KMS-11 (cell line): ENCODE measurements around the gene GMPPA.

Experiments
- H2AFZ ChIP-seq: fragments of 200-600 bp; sonication (generic); 2 replicates; pipeline ENCODE4 v1.6.1; 2016; ENCODE audit warnings: antibody characterized with exemption, mixed run types, low read depth
- H3K27ac ChIP-seq: fragments of 200-600 bp; sonication (generic); 2 replicates; pipeline ENCODE4 v1.6.1; 2016; ENCODE audit warnings: mild to moderate bottlenecking, mixed run types
- H3K27me3 ChIP-seq: fragments of 200-600 bp; sonication (generic); 2 replicates; pipeline ENCODE4 v1.6.1; 2017; ENCODE audit warnings: mild to moderate bottlenecking, low read depth, mixed run types, moderate library complexity; ENCODE audit not compliant: insufficient read depth
- H3K36me3 ChIP-seq: fragments of 200-600 bp; sonication (generic); 2 replicates; pipeline ENCODE4 v1.6.1; 2017; ENCODE audit warnings: mild to moderate bottlenecking, mixed run types; ENCODE audit not compliant: insufficient read depth
- H3K4me1 ChIP-seq: fragments of 200-600 bp; sonication (generic); 2 replicates; pipeline ENCODE4 v1.6.1; 2016; ENCODE audit warnings: mild to moderate bottlenecking, low read depth, mixed run types; ENCODE audit not compliant: poor library complexity, severe bottlenecking
- H3K4me2 ChIP-seq: fragments of 200-600 bp; sonication (generic); 2 replicates; pipeline ENCODE4 v1.7.0; 2016; ENCODE audit warnings: mild to moderate bottlenecking, mixed run types
- H3K4me3 ChIP-seq: fragments of 200-600 bp; sonication (generic); IDR thresholded peaks from 2 replicates; pipeline ENCODE4 v1.6.1; 2017; ENCODE audit warnings: low read depth, low read length, mixed read lengths; ENCODE audit not compliant: insufficient read depth
- H3K79me2 ChIP-seq: fragments of 200-600 bp; sonication (generic); 2 replicates; pipeline ENCODE4 v1.6.1; 2016; ENCODE audit warnings: low read depth, mixed run types; ENCODE audit not compliant: insufficient read depth
- H3K9ac ChIP-seq: fragments of 200-600 bp; sonication (generic); 2 replicates; pipeline ENCODE4 v1.6.1; 2016; ENCODE audit warnings: mild to moderate bottlenecking, mixed run types
- H4K20me1 ChIP-seq: fragments of 200-600 bp; sonication (generic); 2 replicates; pipeline ENCODE4 v1.6.1; 2016; ENCODE audit warnings: mild to moderate bottlenecking, mixed run types; ENCODE audit not compliant: insufficient read depth
- CTCF ChIP-seq: fragments of 200-600 bp; sonication (generic); conservative IDR thresholded peaks from 2 replicates; pipeline ENCODE4 v1.6.1; 2017; ENCODE audit warnings: low read depth, mild to moderate bottlenecking, antibody characterized with exemption, low read length, moderate library complexity, mixed read lengths

The GMPPA gene

DNA sequence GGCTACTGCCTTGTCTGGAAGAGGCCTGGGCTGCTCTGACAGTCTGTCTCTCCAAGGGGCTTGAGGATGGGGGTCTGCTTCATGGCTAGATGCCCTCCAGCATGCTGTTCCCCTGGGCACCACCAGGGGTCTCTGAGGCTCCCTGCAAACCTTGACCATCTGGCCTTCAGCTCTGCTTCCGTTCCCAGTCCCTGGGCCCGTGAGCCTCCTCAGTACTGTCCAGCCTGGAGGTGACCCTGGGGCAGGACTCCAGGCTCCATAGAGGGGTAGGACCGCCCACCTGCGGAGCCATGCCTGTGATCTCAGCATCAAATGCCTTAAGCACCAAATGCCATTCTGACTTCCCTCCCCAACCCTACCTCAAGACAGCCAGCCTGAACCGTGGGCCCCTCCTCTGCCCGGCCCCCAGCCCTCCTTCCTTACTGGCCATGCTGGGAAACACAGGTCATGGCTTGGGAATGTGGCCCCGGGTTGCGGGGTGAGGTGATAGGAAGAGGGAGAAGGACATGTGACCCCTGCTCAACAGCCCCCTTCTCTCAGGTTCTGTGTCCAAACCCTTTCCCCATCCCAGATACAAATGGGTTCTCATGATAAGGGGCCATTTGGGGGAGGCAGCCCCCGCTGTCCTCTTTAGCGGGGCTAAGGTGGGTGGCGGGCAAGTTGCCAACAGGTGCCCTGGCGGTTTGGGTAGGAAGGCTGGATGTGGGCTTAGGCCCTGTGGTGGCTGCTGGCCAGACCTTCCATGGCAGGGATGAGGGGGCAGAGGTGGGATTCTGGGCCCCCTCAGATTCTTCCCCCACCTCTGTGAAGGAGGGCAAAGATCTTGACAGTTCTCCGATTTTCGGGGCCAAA lies 39.0 kb upstream of the GMPPA start:
- no peak overlapping the region for H3K27ac ChIP-seq
- peak overlapping the region; percentile 3; the same call in 1 of the 2 replicates for H2AFZ ChIP-seq
- peak; percentile 88 for TF ChIP-seq CTCF
- no peaks in the 10 kb centered on the region for H4K20me1 ChIP-seq
- no peak overlapping the region for H3K4me3 ChIP-seq
- H3K4me1 ChIP-seq = no peaks in the 10 kb centered on the region
- H3K79me2 ChIP-seq = no peaks in the 10 kb centered on the region
- no peak overlapping the region for H3K4me2 ChIP-seq
- no peaks in the 10 kb centered on the region; the same call in 1 of the 2 replicates for H3K27me3 ChIP-seq
- H3K36me3 ChIP-seq = no peaks in the 10 kb centered on the region
- H3K9ac ChIP-seq = no peak overlapping the region

DNA sequence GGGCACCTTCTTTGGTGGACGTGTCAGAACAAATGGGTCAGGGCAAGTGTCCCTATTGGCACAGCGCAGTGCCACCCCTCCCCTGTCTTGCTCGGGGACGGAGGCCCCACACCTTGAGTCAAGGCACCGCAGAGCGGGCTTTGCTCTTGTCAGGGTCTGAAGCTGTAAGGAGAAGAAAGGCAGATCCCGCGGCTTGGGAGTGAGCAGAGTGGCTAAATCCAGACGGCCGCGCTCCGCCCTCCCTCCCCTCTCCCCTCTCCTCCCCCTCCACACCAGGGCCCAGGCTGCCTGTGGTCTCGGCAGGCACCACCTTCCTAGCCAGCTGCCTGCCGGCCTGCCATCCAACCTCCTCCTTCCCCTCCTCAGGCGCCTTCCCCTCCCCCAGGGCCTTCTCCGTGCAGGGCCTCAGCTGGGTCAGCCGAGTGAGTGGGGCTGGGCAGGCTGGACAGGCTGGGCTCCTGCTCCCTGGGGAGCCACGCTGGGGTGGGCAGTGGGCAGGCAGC lies 38.2 kb upstream of the GMPPA start:
- H3K9ac ChIP-seq = no peak overlapping the region
- H3K4me2 ChIP-seq = no peak overlapping the region
- TF ChIP-seq CTCF = no peak

GRCh38 chr2:219461047-219461514 lies 37.6 kb upstream of the GMPPA start:
- Histone ChIP-seq H4K20me1 (no peaks in the 10 kb centered on the region), H3K4me2 (no peak overlapping the region), H2AFZ (no peak overlapping the region), H3K27me3 (no peaks in the 10 kb centered on the region; the same call in 1 of the 2 replicates), H3K4me3 (no peak overlapping the region), H3K79me2 (no peaks in the 10 kb centered on the region), H3K9ac (no peak overlapping the region), H3K27ac (no peak overlapping the region), H3K4me1 (no peaks in the 10 kb centered on the region), H3K36me3 (no peaks in the 10 kb centered on the region)
- no peak for TF ChIP-seq CTCF

More for the DNA sequence above, 38.2 kb upstream of the GMPPA start:
- H3K27ac ChIP-seq = no peak overlapping the region
- H2AFZ ChIP-seq = no peak overlapping the region
- H3K4me1 ChIP-seq = no peaks in the 10 kb centered on the region
- H3K79me2 ChIP-seq = no peaks in the 10 kb centered on the region
- H4K20me1 ChIP-seq = no peaks in the 10 kb centered on the region
- no peak overlapping the region for H3K4me3 ChIP-seq
- no peaks in the 10 kb centered on the region; the same call in 1 of the 2 replicates for H3K27me3 ChIP-seq
- H3K36me3 ChIP-seq = no peaks in the 10 kb centered on the region

DNA sequence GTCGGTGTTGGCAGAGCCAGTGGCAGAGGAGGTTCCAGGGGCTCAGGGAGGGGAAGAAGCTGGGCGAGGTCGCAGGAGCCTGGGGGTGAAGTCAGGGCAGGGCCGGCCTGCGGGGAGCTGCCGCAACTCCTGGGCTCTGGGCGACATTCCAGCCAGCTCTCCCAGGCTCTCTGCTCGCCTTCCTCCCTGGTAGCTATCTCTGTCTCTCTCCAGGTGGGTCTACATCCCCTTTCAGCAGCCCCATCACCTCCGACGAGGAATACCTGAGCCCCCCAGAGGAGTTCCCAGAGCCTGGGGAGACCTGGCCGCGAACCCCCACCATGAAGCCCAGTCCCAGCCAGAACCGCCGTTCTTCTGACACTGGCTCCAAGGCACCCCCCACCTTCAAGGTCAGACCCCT lies 37.0 kb upstream of the GMPPA start:
- Histone ChIP-seq H4K20me1 (no peaks in the 10 kb centered on the region), H3K79me2 (no peaks in the 10 kb centered on the region), H3K9ac (no peak overlapping the region), H3K4me3 (no peak overlapping the region), H3K27ac (no peak overlapping the region), H3K36me3 (no peaks in the 10 kb centered on the region), H3K27me3 (no peaks in the 10 kb centered on the region; the same call in 1 of the 2 replicates), H3K4me2 (no peak overlapping the region), H3K4me1 (no peaks in the 10 kb centered on the region), H2AFZ (no peak overlapping the region)
- no peak for TF ChIP-seq CTCF
